HTERT RPE-1 (cell line): ENCODE results near the gene QRFP.

Experiments used
- in situ Hi-C: fragments of 300-500 bp; cut with MboI; formaldehyde crosslinking; loops from 4 replicates; pipeline ENCODE4 v1.14.3; 2020; ENCODE audit warnings: low sequenced_read_pairs

Gene QRFP

DNA sequence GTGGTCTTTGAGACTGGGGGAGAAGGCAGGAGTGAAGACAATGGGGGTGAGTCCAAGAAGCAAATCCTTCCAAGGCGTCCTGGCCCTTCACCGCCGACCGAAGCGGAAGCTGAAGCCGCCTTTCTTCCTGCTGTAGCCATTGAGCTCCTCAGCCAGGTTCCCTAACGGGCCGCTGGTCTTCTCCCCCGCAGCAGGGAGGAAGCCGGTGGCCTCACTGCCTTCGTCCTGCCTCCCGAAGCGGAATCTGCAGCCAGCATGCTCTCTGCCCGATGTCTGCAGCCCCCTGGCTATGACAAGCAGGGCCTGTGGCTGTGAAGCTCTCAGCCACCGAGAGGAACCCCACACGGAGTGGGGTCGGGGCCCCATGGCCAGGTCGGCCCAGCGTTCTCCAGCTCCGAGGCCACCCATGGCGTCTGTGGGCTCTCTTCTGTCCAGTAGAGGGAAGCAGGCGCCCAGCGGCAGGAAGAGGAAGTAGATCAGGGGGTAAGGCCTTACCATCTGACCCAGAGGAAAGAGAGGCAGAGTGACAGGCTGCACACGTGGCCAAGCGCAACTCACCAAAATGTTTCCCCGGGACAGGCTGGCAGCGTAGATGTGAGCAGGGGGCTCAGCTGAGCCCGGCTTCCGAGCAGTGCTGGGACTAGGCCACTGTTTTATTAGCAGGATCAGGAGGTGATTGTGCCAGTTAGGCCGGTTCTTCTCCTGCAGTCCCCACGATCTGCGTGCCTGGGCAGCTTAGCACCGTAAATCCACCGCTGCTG is 3.1 kb downstream of the QRFP start:
- in situ Hi-C loops, result no loop called here

DNA sequence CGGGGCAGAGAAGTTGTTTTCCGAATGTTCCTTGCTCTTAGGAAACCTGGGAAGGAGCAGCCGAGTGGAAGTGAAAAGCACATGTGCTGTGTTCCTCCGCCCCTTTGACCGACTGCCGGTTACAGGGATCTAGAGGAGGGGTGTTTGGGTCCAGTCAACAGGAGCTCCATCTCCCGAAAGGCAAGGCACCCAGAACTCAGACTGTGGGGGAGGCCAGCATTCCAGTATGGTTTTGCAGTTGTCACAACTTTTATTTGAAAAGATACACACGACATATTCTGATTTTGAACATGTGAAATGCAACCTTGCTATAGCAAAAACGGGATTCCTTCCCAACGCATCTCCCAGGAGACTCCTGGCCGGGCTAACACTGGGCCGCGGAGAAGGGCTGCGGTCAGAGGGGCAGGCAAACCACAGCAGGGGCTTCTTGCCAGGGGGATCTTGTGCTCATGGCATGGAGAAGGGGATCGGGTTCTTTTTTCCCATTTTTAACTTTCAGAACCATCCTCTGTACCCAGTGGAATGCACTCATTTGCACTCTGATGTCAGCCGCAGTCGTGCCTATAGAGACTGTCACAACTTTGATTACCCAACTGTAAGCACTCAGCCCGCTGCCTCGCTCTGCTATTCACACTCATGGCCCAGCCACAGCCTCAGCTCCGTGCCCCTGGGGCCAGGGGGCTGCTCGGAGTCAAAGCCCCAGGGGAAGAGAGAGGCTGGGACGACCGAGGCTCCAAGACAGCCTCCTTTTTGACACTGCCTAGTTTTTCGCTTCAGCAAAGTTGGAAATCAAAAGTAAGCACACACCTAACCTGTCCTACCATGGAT is 3.9 kb downstream of the QRFP start:
- in situ Hi-C loops, result no loop called here

DNA sequence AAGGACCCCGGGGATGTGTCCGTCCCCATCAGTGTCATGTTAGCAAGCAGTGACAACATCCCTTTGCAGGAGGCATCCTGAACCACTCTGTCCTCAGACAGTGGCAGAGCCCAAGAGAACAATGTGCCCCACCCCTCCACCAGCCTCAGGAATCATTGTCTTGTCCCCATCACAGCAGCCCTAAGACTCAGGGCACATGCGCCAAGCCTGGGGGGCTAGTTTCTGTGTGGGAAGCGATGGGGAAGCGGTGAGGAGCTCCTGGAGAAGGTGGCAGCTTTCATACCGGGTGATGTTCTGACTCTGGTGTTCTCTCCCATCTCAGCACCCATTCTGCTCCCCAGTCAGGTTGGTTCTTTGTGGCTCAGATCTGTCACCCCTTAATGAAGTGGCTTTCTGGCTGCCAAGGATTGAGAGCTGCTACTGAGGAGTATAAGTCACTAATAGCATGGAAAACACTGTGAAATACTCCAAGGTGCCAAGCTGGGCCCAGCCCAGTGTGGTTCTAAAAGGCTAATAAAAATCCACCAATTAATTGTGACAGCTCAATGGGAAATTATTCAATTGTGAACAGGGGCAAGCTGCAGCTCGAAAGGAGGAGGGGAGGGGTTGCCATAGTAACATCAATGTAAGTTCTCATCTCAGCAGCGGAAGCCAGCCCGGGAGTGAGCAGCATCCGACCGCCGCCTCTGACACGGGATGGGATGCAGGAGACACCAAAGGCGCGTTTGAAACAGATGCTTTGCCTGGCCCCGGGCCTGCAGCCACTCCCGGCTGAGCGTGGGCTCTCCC is 4.7 kb downstream of the QRFP start:
- in situ Hi-C loops, result no loop called here

DNA sequence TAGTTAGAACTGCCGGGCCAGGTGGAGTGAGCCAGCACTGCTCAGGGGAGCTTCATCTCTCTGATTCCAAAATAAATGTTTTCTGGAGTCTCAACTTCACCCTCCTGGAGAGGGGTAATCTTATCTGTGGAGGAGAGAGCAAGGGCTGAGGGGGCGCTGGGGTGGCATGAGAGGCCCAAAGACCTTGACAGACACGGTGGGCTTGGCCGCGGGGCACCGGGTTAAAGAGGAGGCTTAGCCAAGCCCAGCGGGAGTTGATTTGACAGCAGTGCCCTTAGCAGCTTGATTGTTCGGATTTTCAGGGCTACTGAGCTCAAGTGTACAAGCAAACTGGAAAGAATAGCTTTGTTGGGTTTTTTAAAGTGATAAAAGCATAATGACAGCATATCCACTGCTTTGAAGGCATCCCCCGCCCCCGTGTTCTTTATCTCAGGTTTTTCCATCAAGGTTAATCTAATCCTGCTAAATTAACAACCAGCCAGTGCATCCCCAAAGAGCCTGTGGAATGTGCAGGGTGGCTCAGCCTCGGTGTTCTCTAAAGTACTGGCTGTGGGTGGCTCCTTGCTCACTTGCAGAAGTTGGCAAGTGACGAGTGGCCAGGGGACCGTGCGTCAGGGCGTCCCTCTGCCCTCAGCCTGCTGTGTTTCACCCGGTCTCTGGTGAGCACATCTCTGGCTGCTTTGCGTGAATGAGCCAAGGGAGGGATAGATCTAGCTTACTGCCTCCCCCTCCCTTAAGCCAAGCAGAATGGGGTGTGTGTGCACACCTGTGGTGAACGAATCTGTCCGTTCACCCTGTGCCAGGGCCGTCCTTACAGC is 5.5 kb downstream of the QRFP start:
- in situ Hi-C loops, result no loop called here

DNA sequence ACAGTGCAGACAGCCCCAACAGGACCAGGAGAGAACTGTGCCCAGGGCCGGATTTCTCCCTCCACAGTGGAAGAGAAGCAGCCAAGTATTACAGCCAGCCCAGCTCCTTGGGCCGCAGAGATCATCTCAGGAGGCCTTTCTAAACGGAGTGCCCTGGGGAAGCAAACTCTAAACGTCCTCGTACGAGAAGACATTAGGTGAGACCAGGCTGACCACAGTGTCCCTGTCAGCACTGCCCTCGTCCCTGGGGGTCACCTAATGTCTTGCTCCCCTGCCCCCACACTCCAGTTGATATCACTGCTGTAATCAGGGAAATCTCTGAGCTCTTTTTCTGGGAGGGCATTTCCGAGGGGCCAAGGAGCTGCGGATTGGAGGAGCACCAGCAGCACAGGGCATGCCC is 6.5 kb downstream of the QRFP start:
- in situ Hi-C loops, result no loop called here

DNA sequence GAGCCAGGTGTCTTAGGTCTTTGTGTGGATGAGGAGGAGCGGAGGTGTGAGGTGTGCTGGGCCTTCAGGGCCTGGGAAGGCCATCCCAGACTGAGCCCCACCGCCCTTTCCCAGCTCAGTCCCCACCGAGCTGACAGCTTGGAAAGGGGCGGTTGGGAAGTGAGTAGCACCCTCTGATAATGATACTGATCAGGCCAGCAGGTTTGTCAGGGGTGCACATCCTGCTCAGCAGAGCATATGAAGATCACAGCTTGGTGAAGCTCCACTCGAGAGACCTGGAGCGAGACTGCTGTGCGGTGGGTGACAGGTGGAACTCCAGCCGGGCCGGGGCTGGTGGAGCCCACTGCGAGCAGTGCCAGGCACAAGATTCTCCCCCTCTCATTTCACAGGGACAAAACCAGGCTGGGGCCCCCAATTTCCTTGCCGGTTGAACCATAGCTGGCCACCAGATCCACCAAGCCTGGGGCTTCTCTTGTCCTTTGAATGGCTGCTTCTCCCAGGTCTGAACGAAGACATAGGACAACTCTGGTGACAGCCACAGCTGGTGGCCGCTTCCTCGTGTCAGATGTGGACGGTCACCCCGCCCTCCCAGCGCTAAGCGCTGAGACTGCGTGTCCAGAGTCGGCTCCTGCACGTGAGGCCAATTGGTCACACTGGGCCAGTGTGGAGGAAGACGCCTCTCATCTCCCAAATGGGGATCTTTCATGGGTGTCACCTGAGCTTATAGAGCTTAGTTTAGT is 8.3 kb downstream of the QRFP start:
- in situ Hi-C loops, result no loop called here

DNA sequence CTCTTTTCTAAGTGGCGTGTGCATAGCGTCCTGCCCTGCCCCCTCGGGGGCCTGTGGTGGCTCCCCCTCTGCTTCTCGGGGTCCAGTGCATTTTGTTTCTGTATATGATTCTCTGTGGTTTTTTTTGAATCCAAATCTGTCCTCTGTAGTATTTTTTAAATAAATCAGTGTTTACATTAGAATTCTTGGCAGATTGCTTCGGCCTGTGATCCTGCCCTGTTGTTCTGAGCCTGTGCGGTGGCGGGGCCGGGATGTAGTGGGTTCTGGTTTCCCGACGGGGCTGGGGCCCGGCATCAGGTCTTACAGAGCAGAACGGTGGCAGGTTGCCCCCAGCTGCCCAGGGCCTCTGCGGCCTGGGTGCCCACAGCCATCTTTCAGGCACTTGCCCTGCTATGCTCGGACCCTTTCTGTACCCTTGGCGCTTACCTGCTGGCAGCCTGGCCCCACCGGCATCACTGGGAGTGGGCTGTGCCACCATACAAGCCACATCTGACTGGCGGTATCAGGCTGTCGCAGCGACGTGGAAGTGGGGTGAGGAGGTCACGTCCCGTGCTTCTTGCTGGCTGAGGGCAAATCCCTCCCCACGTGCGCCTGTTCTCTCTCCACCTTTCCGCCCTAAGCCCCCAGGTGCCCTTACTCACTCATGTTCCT is 9.0 kb downstream of the QRFP start:
- in situ Hi-C loops, result no loop called here

DNA sequence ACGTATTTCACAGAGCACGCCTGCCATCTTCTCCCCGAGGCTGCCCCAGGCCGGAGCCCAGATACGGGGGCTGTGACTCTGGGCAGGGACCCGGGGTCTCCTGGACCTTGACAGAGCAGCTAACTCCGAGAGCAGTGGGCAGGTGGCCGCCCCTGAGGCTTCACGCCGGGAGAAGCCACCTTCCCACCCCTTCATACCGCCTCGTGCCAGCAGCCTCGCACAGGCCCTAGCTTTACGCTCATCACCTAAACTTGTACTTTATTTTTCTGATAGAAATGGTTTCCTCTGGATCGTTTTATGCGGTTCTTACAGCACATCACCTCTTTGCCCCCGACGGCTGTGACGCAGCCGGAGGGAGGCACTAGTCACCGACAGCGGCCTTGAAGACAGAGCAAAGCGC is 9.6 kb downstream of the QRFP start:
- in situ Hi-C loops, result no loop called here

DNA sequence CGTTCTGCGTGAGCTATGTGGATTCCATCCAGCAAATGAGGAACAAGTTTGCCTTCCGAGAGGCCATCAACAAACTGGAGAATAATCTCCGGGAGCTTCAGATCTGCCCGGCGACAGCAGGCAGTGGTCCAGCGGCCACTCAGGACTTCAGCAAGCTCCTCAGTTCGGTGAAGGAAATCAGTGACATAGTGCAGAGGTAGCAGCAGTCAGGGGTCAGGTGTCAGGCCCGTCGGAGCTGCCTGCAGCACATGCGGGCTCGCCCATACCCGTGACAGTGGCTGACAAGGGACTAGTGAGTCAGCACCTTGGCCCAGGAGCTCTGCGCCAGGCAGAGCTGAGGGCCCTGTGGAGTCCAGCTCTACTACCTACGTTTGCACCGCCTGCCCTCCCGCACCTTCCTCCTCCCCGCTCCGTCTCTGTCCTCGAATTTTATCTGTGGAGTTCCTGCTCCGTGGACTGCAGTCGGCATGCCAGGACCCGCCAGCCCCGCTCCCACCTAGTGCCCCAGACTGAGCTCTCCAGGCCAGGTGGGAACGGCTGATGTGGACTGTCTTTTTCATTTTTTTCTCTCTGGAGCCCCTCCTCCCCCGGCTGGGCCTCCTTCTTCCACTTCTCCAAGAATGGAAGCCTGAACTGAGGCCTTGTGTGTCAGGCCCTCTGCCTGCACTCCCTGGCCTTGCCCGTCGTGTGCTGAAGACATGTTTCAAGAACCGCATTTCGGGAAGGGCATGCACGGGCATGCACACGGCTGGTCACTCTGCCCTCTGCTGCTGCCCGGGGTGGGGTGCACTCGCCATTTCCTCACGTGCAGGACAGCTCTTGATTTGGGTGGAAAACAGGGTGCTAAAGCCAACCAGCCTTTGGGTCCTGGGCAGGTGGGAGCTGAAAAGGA is 10.9 kb downstream of the QRFP start:
- in situ Hi-C loops, result no loop called here

DNA sequence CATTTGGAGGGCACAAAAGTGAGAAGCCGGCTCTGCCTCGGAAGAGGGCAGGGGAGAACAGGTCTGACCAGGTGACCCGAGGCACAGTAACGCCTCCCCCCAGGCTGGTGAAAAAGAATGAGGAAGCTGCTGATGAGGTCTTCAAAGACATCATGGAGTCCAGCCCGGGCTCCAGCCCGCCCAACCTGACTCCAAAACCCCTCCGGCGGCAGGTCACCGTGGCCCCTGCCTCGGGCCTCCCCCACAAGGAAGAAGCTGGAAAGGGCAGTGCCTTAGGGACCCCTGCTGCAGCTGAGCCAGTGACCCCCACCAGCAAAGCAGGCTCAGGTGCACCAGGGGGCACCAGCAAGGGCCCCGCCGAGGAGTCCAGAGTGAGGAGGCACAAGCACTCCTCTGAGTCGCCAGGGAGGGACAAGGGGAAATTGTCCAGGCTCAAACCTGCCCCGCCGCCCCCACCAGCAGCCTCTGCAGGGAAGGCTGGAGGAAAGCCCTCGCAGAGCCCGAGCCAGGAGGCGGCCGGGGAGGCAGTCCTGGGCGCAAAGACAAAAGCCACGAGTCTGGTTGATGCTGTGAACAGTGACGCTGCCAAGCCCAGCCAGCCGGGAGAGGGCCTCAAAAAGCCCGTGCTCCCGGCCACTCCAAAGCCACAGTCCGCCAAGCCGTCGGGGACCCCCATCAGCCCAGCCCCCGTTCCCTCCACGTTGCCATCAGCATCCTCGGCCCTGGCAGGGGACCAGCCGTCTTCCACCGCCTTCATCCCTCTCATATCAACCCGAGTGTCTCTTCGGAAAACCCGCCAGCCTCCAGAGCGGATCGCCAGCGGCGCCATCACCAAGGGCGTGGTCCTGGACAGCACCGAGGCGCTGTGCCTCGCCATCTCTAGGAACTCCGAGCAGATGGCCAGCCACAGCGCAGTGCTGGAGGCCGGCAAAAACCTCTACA is 11.8 kb downstream of the QRFP start:
- in situ Hi-C loops, result no loop called here

DNA sequence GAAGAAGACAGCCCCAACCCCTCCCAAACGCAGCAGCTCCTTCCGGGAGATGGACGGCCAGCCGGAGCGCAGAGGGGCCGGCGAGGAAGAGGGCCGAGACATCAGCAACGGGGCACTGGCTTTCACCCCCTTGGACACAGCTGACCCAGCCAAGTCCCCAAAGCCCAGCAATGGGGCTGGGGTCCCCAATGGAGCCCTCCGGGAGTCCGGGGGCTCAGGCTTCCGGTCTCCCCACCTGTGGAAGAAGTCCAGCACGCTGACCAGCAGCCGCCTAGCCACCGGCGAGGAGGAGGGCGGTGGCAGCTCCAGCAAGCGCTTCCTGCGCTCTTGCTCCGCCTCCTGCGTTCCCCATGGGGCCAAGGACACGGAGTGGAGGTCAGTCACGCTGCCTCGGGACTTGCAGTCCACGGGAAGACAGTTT is 12.5 kb downstream of the QRFP start:
- in situ Hi-C loops, result no loop called here

DNA sequence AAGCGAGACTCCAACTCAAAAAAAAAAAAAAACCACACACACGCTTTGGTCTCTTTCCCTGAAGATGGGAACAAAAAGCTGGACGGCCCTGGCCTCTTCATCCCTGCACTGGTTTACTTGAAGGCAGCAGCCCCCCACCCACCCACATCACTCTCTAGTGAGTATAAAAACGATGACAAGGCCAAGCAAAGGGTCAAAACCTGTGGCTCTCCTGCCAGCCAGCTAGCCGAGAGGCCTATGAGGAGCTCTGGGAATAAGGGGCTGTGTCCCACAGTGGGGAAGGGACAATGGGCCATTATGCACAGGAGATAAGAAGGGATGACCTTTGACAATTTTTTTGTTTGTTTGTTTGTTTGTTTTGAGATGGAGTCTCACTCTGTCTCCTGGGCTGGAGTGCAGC is 13.1 kb downstream of the QRFP start:
- in situ Hi-C loops, result no loop called here

DNA sequence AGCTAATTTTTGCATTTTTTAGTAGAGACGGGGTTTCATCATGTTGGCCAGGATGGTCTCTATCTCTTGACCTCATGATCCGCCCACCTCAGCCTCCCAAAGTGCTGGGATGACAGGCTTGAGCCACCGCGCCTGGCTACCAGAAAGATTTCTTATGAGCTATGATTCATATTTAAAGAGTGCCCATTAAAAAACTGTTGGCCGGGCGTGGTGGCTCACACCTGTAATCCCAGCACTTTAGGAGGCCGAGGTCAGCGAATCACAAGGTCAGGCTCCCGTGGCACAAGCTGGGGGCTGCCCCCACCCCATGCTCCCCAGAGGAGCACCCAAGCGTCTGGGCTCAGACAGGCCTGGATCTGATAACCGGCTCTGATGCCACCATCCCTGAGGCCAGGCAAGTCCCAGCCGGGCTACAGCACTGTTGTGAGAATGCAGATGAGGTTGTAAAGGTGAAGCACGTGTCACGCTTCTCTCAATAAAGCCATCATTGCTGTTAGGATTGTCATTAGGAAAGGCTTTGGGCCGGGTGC is 13.9 kb downstream of the QRFP start:
- in situ Hi-C loops, result no loop called here

DNA sequence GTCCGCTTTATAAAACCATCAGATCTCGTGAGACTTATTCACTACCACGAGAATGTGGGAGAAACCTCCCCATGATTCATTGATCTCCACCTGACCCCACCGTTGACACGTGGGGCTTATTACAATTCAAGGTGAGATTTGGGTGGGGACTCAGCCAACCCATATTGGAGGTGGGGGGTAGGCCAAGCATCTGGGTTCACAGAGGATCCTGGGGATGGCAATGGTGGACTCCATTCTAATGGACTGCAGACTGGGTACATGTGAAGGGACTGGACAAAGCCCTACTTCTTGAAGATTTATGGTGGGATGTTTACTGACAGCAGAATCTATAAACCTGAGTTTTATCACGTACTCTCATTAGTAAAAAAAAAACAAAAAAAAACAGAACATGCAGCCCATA is 15.1 kb downstream of the QRFP start:
- in situ Hi-C loops, result no loop called here

DNA sequence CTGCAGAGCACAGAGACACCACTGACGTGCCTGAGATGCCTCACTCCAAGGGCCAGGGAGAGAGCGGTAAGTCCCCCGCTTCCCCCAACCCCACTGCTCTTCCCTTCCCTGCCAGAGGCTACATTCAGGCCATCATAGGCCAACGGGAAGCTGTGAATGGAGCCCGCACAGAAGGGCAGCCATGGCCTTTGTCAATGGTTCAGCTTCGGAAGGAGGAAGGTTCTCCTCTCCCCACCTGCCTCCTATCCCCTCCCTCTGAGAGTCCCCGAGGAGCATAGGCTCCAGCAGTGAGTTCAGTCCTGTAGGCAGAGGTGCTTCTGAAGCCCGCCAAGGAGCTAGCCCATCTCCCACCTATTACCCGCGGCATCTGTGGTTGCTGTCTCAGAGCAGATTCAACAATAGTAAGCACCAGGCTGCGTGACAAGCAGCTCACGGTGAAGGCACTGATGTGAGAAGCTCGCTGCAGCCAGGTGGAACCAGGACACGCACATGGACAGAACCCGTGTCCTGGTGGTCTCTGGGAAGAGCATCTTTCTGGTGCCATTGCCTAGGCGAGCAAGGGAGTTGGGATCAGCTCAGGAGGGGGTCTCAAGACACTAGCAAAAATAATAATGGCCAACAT is 15.9 kb downstream of the QRFP start:
- in situ Hi-C loops, result no loop called here

DNA sequence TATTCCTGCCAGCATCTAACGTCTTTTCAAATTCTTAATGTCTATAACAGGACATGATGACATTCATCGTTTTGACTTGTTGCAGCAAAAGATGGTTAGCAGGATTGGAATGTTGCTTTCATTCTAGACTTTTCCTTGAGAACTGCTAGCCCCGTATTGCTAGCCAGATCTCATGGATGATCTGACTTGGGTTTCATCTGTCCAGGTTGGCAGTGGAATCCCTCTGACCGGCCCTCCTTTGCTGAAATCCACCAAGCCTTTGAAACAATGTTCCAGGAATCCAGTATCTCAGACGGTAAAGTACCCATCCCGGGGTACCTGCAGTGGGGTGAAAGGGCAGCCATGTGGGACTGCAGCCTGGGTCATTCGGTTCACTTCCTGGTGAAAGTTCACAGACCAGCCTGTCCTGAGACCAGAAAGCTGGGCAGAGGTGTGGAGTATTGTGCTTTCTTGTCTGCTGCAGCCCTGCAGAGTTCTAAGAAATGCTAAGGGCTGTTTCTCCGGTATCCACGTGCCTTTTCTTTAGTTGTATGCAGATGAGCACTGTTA is 16.7 kb downstream of the QRFP start:
- in situ Hi-C loops, result no loop called here
